ENCODE results near the gene CXCL8.
"Not testable (repeated sequence)": the region's sequence is repeated elsewhere in the genome, so short reads cannot be mapped to it uniquely, and the experiment has no call there.

CXCL8 gene

DNA sequence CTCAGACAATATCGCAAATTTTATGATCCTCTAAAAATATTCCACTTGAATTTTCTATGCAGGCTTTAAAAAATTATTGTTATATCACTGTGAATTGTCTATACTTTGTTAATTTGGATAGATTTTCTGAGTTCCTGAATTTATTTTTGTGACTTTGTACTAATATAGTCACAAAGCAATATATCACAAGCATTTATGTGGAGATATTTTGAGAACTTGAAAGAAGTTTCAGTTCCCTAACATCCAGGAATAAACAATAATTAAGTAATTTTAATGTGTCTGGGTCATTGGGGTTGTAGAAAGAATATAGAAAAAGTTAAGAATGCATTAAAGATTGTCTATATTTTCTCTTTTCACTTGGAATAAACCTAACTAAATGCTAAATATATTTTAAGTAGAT, 32.0 kb downstream of the CXCL8 start:
- no peak overlapping the region for H3K4me3 ChIP-seq (ENCODE audit: control insufficient read depth, low read depth, low read length)
- TF ChIP-seq, protein P1, sequence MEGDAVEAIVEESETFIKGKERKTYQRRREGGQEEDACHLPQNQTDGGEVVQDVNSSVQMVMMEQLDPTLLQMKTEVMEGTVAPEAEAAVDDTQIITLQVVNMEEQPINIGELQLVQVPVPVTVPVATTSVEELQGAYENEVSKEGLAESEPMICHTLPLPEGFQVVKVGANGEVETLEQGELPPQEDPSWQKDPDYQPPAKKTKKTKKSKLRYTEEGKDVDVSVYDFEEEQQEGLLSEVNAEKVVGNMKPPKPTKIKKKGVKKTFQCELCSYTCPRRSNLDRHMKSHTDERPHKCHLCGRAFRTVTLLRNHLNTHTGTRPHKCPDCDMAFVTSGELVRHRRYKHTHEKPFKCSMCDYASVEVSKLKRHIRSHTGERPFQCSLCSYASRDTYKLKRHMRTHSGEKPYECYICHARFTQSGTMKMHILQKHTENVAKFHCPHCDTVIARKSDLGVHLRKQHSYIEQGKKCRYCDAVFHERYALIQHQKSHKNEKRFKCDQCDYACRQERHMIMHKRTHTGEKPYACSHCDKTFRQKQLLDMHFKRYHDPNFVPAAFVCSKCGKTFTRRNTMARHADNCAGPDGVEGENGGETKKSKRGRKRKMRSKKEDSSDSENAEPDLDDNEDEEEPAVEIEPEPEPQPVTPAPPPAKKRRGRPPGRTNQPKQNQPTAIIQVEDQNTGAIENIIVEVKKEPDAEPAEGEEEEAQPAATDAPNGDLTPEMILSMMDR (IDR thresholded peaks at IDR 0.05; ENCODE audit: control insufficient read depth, insufficient read depth, low read depth, low read length, missing control alignments): no peak
- no peak for DNase-seq (ENCODE audit: low read depth)

DNA sequence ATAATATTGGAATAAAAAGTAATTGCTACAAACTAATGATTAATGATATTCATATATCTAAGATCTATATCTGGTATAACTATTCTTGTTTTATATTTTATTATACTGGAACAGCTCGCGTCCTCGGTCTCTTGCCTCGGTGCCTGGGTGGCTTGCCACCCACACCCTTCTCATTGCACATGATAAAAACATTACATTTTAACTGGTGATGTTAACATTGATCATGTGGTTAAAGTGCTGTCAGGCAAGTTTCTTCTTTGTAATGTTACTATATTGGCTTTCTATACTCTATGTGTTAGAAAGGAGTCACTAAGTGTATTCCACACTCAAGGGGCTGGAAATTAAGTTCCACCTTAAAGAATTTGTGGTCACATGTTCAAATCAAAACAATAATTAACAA, 34.0 kb downstream of the CXCL8 start:
- not testable (repeated sequence) for DNase-seq (ENCODE audit: low read depth); H3K4me3 ChIP-seq (ENCODE audit: control insufficient read depth, low read depth, low read length)

DNA sequence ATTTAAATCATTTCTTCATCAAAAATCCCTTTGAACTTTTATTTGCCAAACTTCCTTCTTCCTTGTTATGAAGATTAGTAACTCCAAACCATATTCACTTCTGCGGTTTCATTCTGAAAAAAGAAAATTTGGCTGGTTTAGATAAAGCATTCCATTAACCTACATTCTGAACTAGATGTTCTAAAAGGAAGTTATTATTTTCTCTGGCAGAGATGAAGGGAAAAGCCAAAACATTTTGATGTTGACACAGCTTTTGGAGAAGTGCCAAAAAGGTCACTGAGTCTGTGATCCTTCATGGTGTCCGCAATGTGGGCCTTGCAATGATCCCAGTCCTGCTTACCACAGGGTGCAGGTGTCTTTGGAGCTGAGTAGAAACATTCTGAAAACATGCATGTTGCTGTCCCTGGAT, 36.0 kb downstream of the CXCL8 start:
- peak; percentile 1 for DNase-seq (ENCODE audit: low read depth)
- no peak overlapping the region for H3K4me3 ChIP-seq (ENCODE audit: control insufficient read depth, low read depth, low read length)
- TF ChIP-seq, protein P1 (IDR thresholded peaks at IDR 0.05; ENCODE audit: control insufficient read depth, insufficient read depth, low read depth, low read length, missing control alignments): no peak

DNA sequence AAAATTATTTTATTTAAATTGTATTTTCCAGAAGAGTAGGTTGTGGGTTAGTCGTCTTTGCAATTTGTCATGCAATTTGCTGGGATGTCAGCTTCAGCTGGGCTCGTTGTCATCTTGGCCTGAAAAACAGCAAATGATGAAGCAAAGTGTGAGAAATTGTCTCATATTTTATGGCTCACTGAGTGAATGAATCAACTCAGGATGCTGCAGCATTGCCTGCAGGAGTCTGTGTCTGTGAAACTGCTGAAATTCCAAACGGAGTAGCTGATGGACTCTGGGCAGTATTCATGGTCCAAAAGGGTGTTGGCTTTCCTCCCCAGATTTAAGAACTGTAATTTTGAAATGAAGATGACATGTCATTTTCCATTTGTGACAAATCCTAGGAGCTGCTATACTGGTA, 37.2 kb downstream of the CXCL8 start:
- DNase-seq (ENCODE audit: low read depth): peak; percentile 1
- TF ChIP-seq, protein P1 (IDR thresholded peaks at IDR 0.05; ENCODE audit: control insufficient read depth, insufficient read depth, low read depth, low read length, missing control alignments): no peak
- H3K4me3 ChIP-seq (ENCODE audit: control insufficient read depth, low read depth, low read length): no peak overlapping the region

DNA sequence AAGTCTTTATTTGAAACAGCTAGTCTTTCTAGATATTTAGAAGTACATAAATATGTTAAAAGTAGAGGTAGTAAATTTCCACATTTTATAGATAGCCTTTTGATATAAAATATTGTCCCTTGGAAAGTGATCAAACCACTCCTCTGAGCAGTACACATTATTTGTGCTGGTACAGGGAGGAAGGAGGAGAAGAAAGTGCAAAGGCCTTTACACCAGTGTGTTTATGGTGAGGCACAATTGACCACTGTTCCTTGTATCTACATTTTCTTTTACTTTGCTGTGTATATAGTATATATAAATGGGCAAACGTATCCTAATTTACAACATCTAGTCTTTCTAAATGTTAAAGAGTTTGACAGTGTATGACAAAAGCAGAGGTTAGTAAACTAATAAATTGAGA, 39.9 kb downstream of the CXCL8 start:
- no peak for DNase-seq (ENCODE audit: low read depth)
- TF ChIP-seq, protein P1 (IDR thresholded peaks at IDR 0.05; ENCODE audit: control insufficient read depth, insufficient read depth, low read depth, low read length, missing control alignments): no peak
- H3K4me3 ChIP-seq (ENCODE audit: control insufficient read depth, low read depth, low read length): no peak overlapping the region

DNA sequence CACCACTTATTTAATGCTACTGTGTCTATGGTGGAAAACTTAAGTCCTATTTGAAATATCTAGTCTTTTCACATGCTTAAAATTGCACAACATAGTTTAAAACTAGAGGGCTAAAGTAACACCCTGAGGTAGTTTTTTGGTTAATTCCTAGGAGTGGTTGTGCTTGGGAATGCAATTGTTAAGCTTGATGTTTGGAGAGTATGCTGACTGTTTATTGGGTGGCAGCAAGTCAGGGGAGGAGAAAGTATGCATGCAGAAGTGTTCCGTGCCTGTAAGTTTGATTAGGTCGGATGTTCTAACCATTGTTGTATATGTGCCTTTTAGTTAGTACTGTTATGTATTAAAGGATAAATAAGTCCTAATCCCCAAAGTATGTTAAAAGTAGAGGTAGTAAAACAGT, 40.5 kb downstream of the CXCL8 start:
- no peak for DNase-seq (ENCODE audit: low read depth)
- H3K4me3 ChIP-seq (ENCODE audit: control insufficient read depth, low read depth, low read length): no peak overlapping the region
- TF ChIP-seq, protein P1 (IDR thresholded peaks at IDR 0.05; ENCODE audit: control insufficient read depth, insufficient read depth, low read depth, low read length, missing control alignments): no peak

DNA sequence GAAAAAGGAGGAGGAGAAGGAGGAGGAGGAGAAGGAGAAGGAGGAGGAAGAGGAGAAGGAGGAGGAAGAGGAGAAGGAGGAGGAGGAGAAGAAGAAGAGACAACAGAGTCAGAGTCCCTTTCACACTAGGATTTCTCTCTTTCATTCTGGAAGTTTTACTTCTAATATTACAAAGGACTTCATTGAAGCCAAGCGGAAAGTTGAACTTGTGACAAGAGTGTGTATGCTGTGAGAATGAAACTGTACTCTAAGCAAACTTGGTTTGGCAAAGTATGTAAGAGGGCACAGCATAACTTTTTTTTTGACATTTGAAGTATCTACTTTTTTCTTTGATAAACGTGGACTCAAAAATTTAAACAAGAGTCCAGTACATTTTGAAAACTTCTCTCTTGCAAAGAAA, 48.0 kb downstream of the CXCL8 start:
- no peak for DNase-seq (ENCODE audit: low read depth)
- no peak overlapping the region for H3K4me3 ChIP-seq (ENCODE audit: control insufficient read depth, low read depth, low read length)
- TF ChIP-seq, protein P1 (IDR thresholded peaks at IDR 0.05; ENCODE audit: control insufficient read depth, insufficient read depth, low read depth, low read length, missing control alignments): no peak
